ENCODE measurements around the gene PCSK7. TPM values are rescaled to one million over a fixed set of nuclear protein-coding genes. Genes with fewer than 3 reads are reported as not detected.

The PCSK7 gene
- total and polyA plus RNA-seq, 10 of the 15 experiments (the other 5 are each of a cell fraction or from before 2014, with no cell fraction given), result 5.5 to 81.5 (median 51.6) TPM

- ChIA-PET POLR2A (interaction anchor here (0.6 kb wide), 1 partner anchor 42 kb away, joined by 9 read pairs; no protein-coding TSS in a partner anchor), SMC1A (ENCODE audit: uncharacterized antibody, unreplicated experiment) (interaction anchor here (0.7 to 12.2 kb wide), 3 partner anchors 10 to 41 kb away, joined by 3 to 187 read pairs (median 15); partner anchors contain the start of gene SIDT2), RAD21 (ENCODE audit: unreplicated experiment) (interaction anchor here (0.7 to 0.9 kb wide), 2 partner anchors 10 to 116 kb away, joined by 3 read pairs; no protein-coding TSS in a partner anchor), CTCF (interaction anchor here (0.7 to 17.3 kb wide), 5 partner anchors 8 to 278 kb away, joined by 3 to 422 read pairs (median 3); partner anchors contain the start of genes PCSK7, RNF214 and SIDT2)
- Histone ChIP-seq H3K4me1 (ENCODE audit: control insufficient read depth, insufficient read depth, low read length) (no peaks in the 10 kb centered on the region; the same call in 1 of the 2 replicates), H3K9me3 (replicated peaks; ENCODE audit: control insufficient read depth, insufficient read depth, low read length) (no peaks in the 10 kb centered on the region), H2AFZ (ENCODE audit: control insufficient read depth, low read depth, low read length) (no peak overlapping the region), H3K4me3 (no peak overlapping the region), H3K27me3 (replicated peaks in 1 of 2; ENCODE audit: control insufficient read depth in 2 of 2, insufficient read depth in 2 of 2, low read length in 1 of 2) (no peaks in the 10 kb centered on the region), H4K20me1 (ENCODE audit: control insufficient read depth, insufficient read depth) (no peaks in the 10 kb centered on the region; the same call in 1 of the 2 replicates), H3K79me2 (ENCODE audit: control insufficient read depth, insufficient read depth, low read length) (no peaks in the 10 kb centered on the region), H3K4me2 (ENCODE audit: control insufficient read depth, insufficient read depth) (no peak overlapping the region), H3K36me3 (ENCODE audit: control insufficient read depth in 2 of 2, insufficient read depth in 2 of 2, low read length in 1 of 2) (peaks cover 34 to 47% of the 10 kb centered on the region in 2 experiments; a peak in 3 of 4 replicates), H3K27ac (ENCODE audit: control insufficient read depth, insufficient read depth) (no peak overlapping the region), H3K9ac (ENCODE audit: control insufficient read depth, insufficient read depth, low read length) (no peak overlapping the region)
- no peak for ATAC-seq
- no peak for DNase-seq (ENCODE audit: low read depth, low spot score)
- intact Hi-C loops (cut with micrococcal nuclease; ENCODE audit: unreplicated experiment), result no loop called here
- FAIRE-seq, result no peak
- in situ Hi-C loops (cut with MboI), result no loop called here
- TF ChIP-seq ETV6 (conservative IDR thresholded peaks at IDR 0.05 in 1 of 2, IDR thresholded peaks at IDR 0.05 in 1 of 2; ENCODE audit: borderline replicate concordance in 1 of 2, low read depth in 1 of 2) (no peak), HDGF (IDR thresholded peaks at IDR 0.05) (no peak), SPI1 (IDR thresholded peaks at IDR 0.05; ENCODE audit: borderline replicate concordance, insufficient read depth, low read depth, low read length) (no peak), USF2 (IDR thresholded peaks at IDR 0.05; ENCODE audit: borderline replicate concordance, low read depth, low read length) (no peak), ZNF207 (IDR thresholded peaks at IDR 0.05; ENCODE audit: borderline replicate concordance) (no peak), MAX (IDR thresholded peaks at IDR 0.05; ENCODE audit: low read depth, low read length) (no peak)
- WGBS (ENCODE audit: insufficient coverage, insufficient replicate concordance, low lambda C conversion rate, missing lambda C conversion rate), result 97% methylated on average over 7 of the region's 7 CpGs
- BruUV-seq (replicated peaks), result no TSS peak
Measured at GRCh38 chr11:117221775-117222517, 9.9 kb downstream of the PCSK7 start.

Data from GM12878 (cell line).